Upper lobe of left lung (tissue), 4 donors: ENCODE measurements around the gene MAGI2.

Source experiments
- CTCF ChIP-seq, 6 experiments: fragments of 450-650 bp in 4 of 6; fragments of 200-600 bp in 2 of 6; sonication (generic) in 2 of 6; IDR thresholded peaks; one replicate each; pipeline ENCODE4 v1.5.1; 2016 to 2019; ENCODE audit warnings: antibody characterized with exemption in 6 of 6
- EP300 ChIP-seq, 4 donors: sonication (generic); formaldehyde crosslinking; IDR thresholded peaks; one replicate each; pipeline ENCODE4 v1.5.1; 2017; ENCODE audit warnings: antibody characterized with exemption in 4 of 4, control low read depth in 2 of 4
- POLR2A ChIP-seq, 4 donors: fragments of 450-650 bp; IDR thresholded peaks; one replicate each; pipeline ENCODE4 v1.5.1; 2016 to 2017; ENCODE audit warnings: antibody characterized with exemption in 4 of 4, mild to moderate bottlenecking in 2 of 4
- POLR2AphosphoS5 ChIP-seq, 2 donors: sonication (generic); formaldehyde crosslinking; IDR thresholded peaks; one replicate each; pipeline ENCODE4 v1.5.1; 2017; ENCODE audit warnings: antibody characterized with exemption in 2 of 2

GRCh38 chr7:78601728-78602127 is 851.7 kb downstream of the MAGI2 start:
- TF ChIP-seq CTCF (IDR thresholded peaks at IDR 0.05) (no peak), POLR2A (IDR thresholded peaks at IDR 0.05) (no peak), POLR2AphosphoS5 (IDR thresholded peaks at IDR 0.05) (no peak), EP300 (IDR thresholded peaks at IDR 0.05) (no peak)
